ENCODE data around the gene PRDM15. TPM values are rescaled to one million over a fixed set of nuclear protein-coding genes. Genes with fewer than 3 reads are reported as not detected.
"Not testable (repeated sequence)": the region's sequence is repeated elsewhere in the genome, so short reads cannot be mapped to it uniquely, and the experiment has no call there.

Gene PRDM15
- total RNA-seq, 1 experiment from 2014 or later = 9.9 TPM

GRCh38 chr21:41786509-41786987, 92.6 kb downstream of the PRDM15 start:
- Mint-ChIP-seq H3K27me3 (ENCODE audit: low read depth) (peaks cover 5% of the 10 kb centered on the region), H3K9me3 (peaks cover 4% of the 10 kb centered on the region in 2 experiments; a peak in 3 of 5 replicates), H3K4me3 (no peak overlapping the region), H3K4me1 (no peaks in the 10 kb centered on the region), H3K27ac (no peak overlapping the region), H3K36me3 (ENCODE audit: insufficient read depth in 1 of 3, low read depth in 3 of 3) (peaks cover 0 to 2% (median 0%) of the 10 kb centered on the region in 3 experiments; a peak in 2 of 7 replicates)
- H3K79me2 ChIP-seq (ENCODE audit: insufficient read depth, low read length) = no peaks in the 10 kb centered on the region
- no peaks in the 10 kb centered on the region for H4K20me1 ChIP-seq (ENCODE audit: control insufficient read depth, insufficient read depth, insufficient read length)
- H3K27ac ChIP-seq (ENCODE audit: insufficient read length, low read depth, low read length) = no peak overlapping the region
- WGBS (ENCODE audit: extremely low coverage, insufficient read length, low lambda C conversion rate) = no CpG with 5 or more reads among the region's 13 CpGs
- no peak overlapping the region for H3K18ac ChIP-seq (ENCODE audit: insufficient read length, low read depth, low read length)
- no peak overlapping the region for H4K5ac ChIP-seq (ENCODE audit: insufficient read length, low read depth, low read length)
- H2BK12ac ChIP-seq (ENCODE audit: insufficient read length, low read depth, low read length) = no peak overlapping the region
- no peak overlapping the region for H2AFZ ChIP-seq (ENCODE audit: low read length)
- H2BK15ac ChIP-seq (ENCODE audit: low read depth, low read length) = no peak overlapping the region
- H3K4ac ChIP-seq (ENCODE audit: low read depth, low read length) = no peak overlapping the region
- H3K56ac ChIP-seq (ENCODE audit: insufficient read length, low read depth, low read length) = no peak overlapping the region
- H2AK5ac ChIP-seq (ENCODE audit: insufficient read length, low read length) = no peak overlapping the region
- H3K23ac ChIP-seq (ENCODE audit: insufficient read length, low read depth, low read length) = no peak overlapping the region
- H3K4me1 ChIP-seq (ENCODE audit: insufficient read depth, low read length) = no peaks in the 10 kb centered on the region
- H3K9ac ChIP-seq (ENCODE audit: extremely low read depth, insufficient read length, low read length) = no peak overlapping the region
- H3K4me2 ChIP-seq (ENCODE audit: insufficient read depth, insufficient read length, low read length) = no peak overlapping the region
- no peak overlapping the region for H2BK120ac ChIP-seq (ENCODE audit: low read depth, low read length, poor library complexity, severe bottlenecking)
- no peaks in the 10 kb centered on the region for H3K9me3 ChIP-seq (ENCODE audit: control insufficient read depth, low read depth, low read length)
- H3T11ph ChIP-seq (ENCODE audit: low read length) = no peak overlapping the region
- no peaks in the 10 kb centered on the region for H3K79me1 ChIP-seq (ENCODE audit: insufficient read depth, low read depth, low read length, poor library complexity, severe bottlenecking)
- H3K14ac ChIP-seq (ENCODE audit: insufficient read depth, low read length) = no peak overlapping the region
- DNase-seq = no peak
- H3K23me2 ChIP-seq (ENCODE audit: insufficient read length, low read depth, low read length, poor library complexity, severe bottlenecking) = no peaks in the 10 kb centered on the region
- TF ChIP-seq, protein P1, sequence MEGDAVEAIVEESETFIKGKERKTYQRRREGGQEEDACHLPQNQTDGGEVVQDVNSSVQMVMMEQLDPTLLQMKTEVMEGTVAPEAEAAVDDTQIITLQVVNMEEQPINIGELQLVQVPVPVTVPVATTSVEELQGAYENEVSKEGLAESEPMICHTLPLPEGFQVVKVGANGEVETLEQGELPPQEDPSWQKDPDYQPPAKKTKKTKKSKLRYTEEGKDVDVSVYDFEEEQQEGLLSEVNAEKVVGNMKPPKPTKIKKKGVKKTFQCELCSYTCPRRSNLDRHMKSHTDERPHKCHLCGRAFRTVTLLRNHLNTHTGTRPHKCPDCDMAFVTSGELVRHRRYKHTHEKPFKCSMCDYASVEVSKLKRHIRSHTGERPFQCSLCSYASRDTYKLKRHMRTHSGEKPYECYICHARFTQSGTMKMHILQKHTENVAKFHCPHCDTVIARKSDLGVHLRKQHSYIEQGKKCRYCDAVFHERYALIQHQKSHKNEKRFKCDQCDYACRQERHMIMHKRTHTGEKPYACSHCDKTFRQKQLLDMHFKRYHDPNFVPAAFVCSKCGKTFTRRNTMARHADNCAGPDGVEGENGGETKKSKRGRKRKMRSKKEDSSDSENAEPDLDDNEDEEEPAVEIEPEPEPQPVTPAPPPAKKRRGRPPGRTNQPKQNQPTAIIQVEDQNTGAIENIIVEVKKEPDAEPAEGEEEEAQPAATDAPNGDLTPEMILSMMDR (conservative IDR thresholded peaks at IDR 0.05) = no peak
- H3K27me3 ChIP-seq (ENCODE audit: insufficient read depth, low read length) = no peaks in the 10 kb centered on the region
- no peak overlapping the region for H4K8ac ChIP-seq (replicated peaks; ENCODE audit: insufficient read length, low read depth, low read length)
- H2BK20ac ChIP-seq (ENCODE audit: low read depth, low read length, poor library complexity, severe bottlenecking) = no peak overlapping the region
- H4K91ac ChIP-seq (ENCODE audit: insufficient read length, low read depth, low read length) = no peak overlapping the region
- no peak overlapping the region for H2BK5ac ChIP-seq (ENCODE audit: insufficient read length, low read length)

- H2BK120ac ChIP-seq (ENCODE audit: low read depth, low read length, poor library complexity, severe bottlenecking); H2BK20ac ChIP-seq (ENCODE audit: low read depth, low read length, poor library complexity, severe bottlenecking); H3K4me1 Mint-ChIP-seq; H2BK15ac ChIP-seq (ENCODE audit: low read depth, low read length); H4K91ac ChIP-seq (ENCODE audit: insufficient read length, low read depth, low read length); H3K4me1 ChIP-seq (ENCODE audit: insufficient read depth, low read length); H3K27me3 ChIP-seq (ENCODE audit: insufficient read depth, low read length); H3K79me1 ChIP-seq (ENCODE audit: insufficient read depth, low read depth, low read length, poor library complexity, severe bottlenecking); H3K23ac ChIP-seq (ENCODE audit: insufficient read length, low read depth, low read length); H3K56ac ChIP-seq (ENCODE audit: insufficient read length, low read depth, low read length); H2BK5ac ChIP-seq (ENCODE audit: insufficient read length, low read length); H3K27ac ChIP-seq (ENCODE audit: insufficient read length, low read depth, low read length); H4K5ac ChIP-seq (ENCODE audit: insufficient read length, low read depth, low read length); H3K9me3 ChIP-seq (ENCODE audit: control insufficient read depth, low read depth, low read length); H3K4me3 Mint-ChIP-seq; H2AFZ ChIP-seq (ENCODE audit: low read length); H3K23me2 ChIP-seq (ENCODE audit: insufficient read length, low read depth, low read length, poor library complexity, severe bottlenecking); H2BK12ac ChIP-seq (ENCODE audit: insufficient read length, low read depth, low read length); H3K18ac ChIP-seq (ENCODE audit: insufficient read length, low read depth, low read length); H3K79me2 ChIP-seq (ENCODE audit: insufficient read depth, low read length); DNase-seq; H3K27ac Mint-ChIP-seq; H3K36me3 Mint-ChIP-seq (ENCODE audit: insufficient read depth in 1 of 3, low read depth in 3 of 3); H3K9me3 Mint-ChIP-seq; H3K4me2 ChIP-seq (ENCODE audit: insufficient read depth, insufficient read length, low read length); H3K9ac ChIP-seq (ENCODE audit: extremely low read depth, insufficient read length, low read length); H3T11ph ChIP-seq (ENCODE audit: low read length); H4K8ac ChIP-seq (replicated peaks; ENCODE audit: insufficient read length, low read depth, low read length); H4K20me1 ChIP-seq (ENCODE audit: control insufficient read depth, insufficient read depth, insufficient read length); H2AK5ac ChIP-seq (ENCODE audit: insufficient read length, low read length); H3K4ac ChIP-seq (ENCODE audit: low read depth, low read length); H3K14ac ChIP-seq (ENCODE audit: insufficient read depth, low read length); H3K27me3 Mint-ChIP-seq (ENCODE audit: low read depth): not testable (repeated sequence)
- WGBS (ENCODE audit: extremely low coverage, insufficient read length, low lambda C conversion rate) = no CpG with 5 or more reads among the region's 12 CpGs
Observed at GRCh38 chr21:41785262-41785661, 93.9 kb downstream of the PRDM15 start.

All from H9 (cell line).